Measurements from ENCODE around the gene MRPS14. TPM values are rescaled to one million over a fixed set of nuclear protein-coding genes. Genes with fewer than 3 reads are reported as not detected.

Gene MRPS14
- polyA plus RNA-seq, 1 experiment, result 22.4 TPM

DNA sequence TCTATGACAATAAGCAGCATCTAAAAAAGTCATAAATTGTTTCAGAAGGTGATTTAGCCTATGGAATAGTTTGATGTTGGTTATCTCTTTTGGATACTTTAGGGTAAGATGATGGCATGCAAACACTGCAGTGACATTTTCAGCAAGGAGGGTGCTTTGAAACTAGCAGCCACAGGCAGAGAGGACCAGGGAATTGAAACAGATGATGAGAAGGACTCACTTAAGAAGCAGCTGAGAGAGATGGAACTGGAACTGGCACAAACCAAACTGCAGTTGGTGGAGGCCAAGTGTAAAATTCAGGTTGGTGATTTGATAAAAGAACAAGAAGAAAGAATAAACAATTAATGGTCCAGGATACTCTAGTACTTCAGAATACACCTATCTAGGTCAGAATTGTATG lies 34.7 kb downstream of the MRPS14 start:
- Histone ChIP-seq H3K4me3 (ENCODE audit: low read depth, low read length) (no peak overlapping the region), H3K27me3 (ENCODE audit: control insufficient read depth, insufficient read depth, low read length) (no peaks in the 10 kb centered on the region), H3K36me3 (ENCODE audit: control insufficient read depth, insufficient read depth, low read length) (no peaks in the 10 kb centered on the region)
- TF ChIP-seq, protein P1, sequence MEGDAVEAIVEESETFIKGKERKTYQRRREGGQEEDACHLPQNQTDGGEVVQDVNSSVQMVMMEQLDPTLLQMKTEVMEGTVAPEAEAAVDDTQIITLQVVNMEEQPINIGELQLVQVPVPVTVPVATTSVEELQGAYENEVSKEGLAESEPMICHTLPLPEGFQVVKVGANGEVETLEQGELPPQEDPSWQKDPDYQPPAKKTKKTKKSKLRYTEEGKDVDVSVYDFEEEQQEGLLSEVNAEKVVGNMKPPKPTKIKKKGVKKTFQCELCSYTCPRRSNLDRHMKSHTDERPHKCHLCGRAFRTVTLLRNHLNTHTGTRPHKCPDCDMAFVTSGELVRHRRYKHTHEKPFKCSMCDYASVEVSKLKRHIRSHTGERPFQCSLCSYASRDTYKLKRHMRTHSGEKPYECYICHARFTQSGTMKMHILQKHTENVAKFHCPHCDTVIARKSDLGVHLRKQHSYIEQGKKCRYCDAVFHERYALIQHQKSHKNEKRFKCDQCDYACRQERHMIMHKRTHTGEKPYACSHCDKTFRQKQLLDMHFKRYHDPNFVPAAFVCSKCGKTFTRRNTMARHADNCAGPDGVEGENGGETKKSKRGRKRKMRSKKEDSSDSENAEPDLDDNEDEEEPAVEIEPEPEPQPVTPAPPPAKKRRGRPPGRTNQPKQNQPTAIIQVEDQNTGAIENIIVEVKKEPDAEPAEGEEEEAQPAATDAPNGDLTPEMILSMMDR (IDR thresholded peaks at IDR 0.05; ENCODE audit: insufficient read depth, low read depth, low read length), result no peak
- POLR2A ChIA-PET, result no interaction called here
- CTCF ChIA-PET, result interaction anchor here (1.1 to 2.2 kb wide), 3 partner anchors 10 to 218 kb away, joined by 4 to 9 read pairs (median 9); no protein-coding TSS in a partner anchor
- no peak for DNase-seq (ENCODE audit: low read depth)

DNA sequence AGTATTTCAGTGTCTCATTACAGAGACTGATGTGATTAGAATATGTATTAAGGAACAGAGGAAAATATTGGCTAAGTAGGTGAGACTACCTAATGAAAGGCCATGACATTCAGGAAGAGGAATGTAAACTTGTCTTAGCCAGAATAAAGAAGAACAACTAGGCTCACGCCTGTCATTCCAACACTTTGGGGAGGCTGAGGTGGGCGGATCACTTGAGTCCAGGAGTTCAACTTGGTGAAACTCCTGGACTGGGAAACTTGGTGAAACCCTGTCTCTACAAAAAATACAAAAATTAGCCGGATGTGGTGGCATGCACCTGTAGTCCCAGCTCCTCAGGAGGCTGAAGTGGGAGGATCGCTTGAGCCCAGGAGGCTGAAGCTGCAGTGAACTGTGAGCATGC lies 38.3 kb downstream of the MRPS14 start:
- ChIA-PET POLR2A (no interaction called here), CTCF (interaction anchor here (1.0 to 3.3 kb wide), 2 partner anchors 212 to 219 kb away, joined by 3 to 16 read pairs; no protein-coding TSS in a partner anchor)
- no peaks in the 10 kb centered on the region for H3K36me3 ChIP-seq (ENCODE audit: control insufficient read depth, insufficient read depth, low read length)
- TF ChIP-seq, protein P1 (IDR thresholded peaks at IDR 0.05; ENCODE audit: insufficient read depth, low read depth, low read length), result no peak
- no peaks in the 10 kb centered on the region for H3K27me3 ChIP-seq (ENCODE audit: control insufficient read depth, insufficient read depth, low read length)
- no peak overlapping the region for H3K4me3 ChIP-seq (ENCODE audit: low read depth, low read length)
- DNase-seq (ENCODE audit: low read depth), result no peak

DNA sequence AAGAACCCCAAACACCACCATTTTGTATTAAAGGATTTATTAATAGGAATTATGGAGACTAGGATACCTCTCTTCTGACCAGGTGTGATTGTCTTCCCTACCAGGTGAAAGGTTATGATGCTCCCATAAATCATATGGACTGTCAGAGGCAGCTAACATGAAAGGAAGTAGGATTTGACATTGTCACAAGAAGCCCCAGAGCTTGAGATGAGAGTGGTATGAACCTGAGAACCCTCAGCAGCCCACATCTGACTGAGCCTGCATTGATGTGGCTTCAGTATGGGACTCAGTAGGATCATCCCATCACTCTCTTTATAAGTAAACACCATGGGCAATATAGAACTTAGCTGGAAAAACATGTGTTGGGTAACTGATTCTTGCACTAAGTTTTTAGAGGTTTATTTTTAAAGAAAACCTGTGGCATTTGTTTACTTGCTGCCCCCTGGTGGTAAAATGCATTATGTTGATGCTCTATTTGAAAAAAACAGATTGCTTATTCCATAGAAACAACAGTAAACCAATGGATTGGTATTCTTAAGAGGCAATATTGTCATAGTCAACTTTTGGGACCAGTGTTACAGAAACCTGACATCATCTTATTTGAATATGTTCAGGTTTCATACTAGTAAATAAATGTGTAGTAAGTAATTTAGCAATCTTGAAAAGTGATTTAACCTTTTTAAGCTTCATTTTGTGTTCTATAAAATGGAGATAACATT lies 40.1 kb downstream of the MRPS14 start:
- TF ChIP-seq, protein P1 (IDR thresholded peaks at IDR 0.05; ENCODE audit: insufficient read depth, low read depth, low read length), result peak; percentile 58
- CTCF ChIA-PET, result interaction anchor here (0.8 to 3.3 kb wide), 16 partner anchors 8 to 721 kb away, joined by 3 to 19 read pairs (median 5); no protein-coding TSS in a partner anchor

DNA sequence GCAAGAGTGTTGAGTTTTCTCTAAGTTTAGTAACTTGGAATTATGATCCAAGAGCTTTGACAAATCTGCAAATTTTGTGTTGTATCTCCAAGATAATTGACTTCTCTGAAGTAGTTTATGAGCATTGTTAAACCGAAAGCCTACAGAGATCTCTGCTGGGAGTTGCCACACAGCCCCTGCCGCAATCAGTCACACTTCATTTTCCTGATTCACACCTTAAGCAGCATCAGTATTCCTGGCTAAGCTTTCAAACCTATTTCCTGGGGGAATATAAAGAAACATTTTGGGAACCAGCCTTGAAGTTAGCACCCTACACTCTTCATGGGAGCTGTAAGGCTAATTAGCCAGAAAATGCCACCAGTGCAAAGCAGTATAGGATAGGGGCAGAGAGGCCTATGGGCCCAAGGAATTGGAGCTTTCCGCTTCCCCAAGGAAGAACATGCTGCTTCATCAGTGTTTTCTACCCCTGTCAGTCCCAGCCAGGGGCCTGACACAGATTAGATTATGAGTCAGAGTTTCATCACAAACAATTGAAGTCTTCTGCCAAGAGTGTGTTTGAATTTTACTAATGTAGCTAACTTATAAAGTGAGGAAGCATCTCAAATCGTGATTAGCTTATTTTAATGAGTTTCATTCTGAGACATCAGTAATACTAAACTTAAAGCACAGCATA lies 46.7 kb downstream of the MRPS14 start:
- TF ChIP-seq, protein P1 (IDR thresholded peaks at IDR 0.05; ENCODE audit: insufficient read depth, low read depth, low read length), result no peak
- DNase-seq (ENCODE audit: low read depth), result no peak
- Histone ChIP-seq H3K36me3 (ENCODE audit: control insufficient read depth, insufficient read depth, low read length) (no peaks in the 10 kb centered on the region), H3K4me3 (ENCODE audit: low read depth, low read length) (no peak overlapping the region), H3K27me3 (ENCODE audit: control insufficient read depth, insufficient read depth, low read length) (no peaks in the 10 kb centered on the region)
- CTCF ChIA-PET, result interaction anchor here (0.7 to 1.0 kb wide), 3 partner anchors 9 to 126 kb away, joined by 3 to 4 read pairs (median 3); no protein-coding TSS in a partner anchor
- POLR2A ChIA-PET, result interaction anchor here (0.6 kb wide), 1 partner anchor 177 kb away, joined by 3 read pairs; no protein-coding TSS in a partner anchor

More for the DNA sequence above, 40.1 kb downstream of the MRPS14 start:
- H3K27me3 ChIP-seq (ENCODE audit: control insufficient read depth, insufficient read depth, low read length), result no peaks in the 10 kb centered on the region
- POLR2A ChIA-PET, result no interaction called here
- no peak overlapping the region for H3K4me3 ChIP-seq (ENCODE audit: low read depth, low read length)
- DNase-seq (ENCODE audit: low read depth), result no peak
- H3K36me3 ChIP-seq (ENCODE audit: control insufficient read depth, insufficient read depth, low read length), result no peaks in the 10 kb centered on the region

DNA sequence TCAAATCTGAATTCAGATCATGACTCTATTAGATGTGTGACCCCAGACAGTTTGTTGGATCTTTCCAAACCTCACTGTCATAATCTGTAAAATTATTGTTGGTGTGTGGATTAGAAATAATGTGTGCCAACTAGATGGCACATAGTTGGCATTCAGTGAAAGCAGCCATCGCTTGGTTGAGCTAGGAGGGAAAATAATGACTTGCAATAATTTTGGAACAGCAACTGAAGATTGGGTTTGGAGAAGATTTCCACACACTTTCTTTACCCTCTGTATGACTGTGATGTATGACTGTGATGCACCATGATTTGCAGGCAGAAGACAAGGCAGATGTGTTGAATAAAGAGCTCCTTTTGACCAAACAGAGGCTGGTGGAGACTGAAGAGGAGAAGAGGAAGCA lies 47.5 kb downstream of the MRPS14 start:
- Histone ChIP-seq H3K4me3 (ENCODE audit: low read depth, low read length) (no peak overlapping the region), H3K36me3 (ENCODE audit: control insufficient read depth, insufficient read depth, low read length) (no peaks in the 10 kb centered on the region), H3K27me3 (ENCODE audit: control insufficient read depth, insufficient read depth, low read length) (no peaks in the 10 kb centered on the region)
- DNase-seq (ENCODE audit: low read depth), result no peak
- CTCF ChIA-PET, result interaction anchor here (0.9 kb wide), 1 partner anchor 10 kb away, joined by 3 read pairs; no protein-coding TSS in a partner anchor
- TF ChIP-seq, protein P1 (IDR thresholded peaks at IDR 0.05; ENCODE audit: insufficient read depth, low read depth, low read length), result no peak
- POLR2A ChIA-PET, result no interaction called here
